ENCODE data around the gene GPR35. TPM values are rescaled to one million over a fixed set of nuclear protein-coding genes. Genes with fewer than 3 reads are reported as not detected.

The GPR35 gene
- total and polyA plus RNA-seq, 10 of the 15 experiments (the other 5 are each of a cell fraction or from before 2014, with no cell fraction given): 0.14 to 1.6 (median 0.75) TPM; not detected in 3

DNA sequence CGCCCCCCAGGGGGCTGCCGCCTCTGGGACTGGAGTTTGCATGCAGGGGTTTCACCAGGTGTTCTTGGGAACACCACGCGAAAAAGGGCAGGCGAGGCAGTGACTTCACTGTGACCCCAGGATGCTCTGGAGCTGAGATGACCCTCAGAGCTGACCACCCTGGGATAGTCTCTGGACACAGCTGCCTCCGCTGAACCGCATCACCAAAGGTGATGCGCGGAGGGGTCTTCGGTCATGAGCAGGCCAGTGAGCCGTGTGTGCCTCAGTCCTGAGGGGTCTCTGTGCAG is 17.5 kb downstream of the GPR35 start (continued):
- TF ChIP-seq RELA (IDR thresholded peaks at IDR 0.05; ENCODE audit: borderline replicate concordance, partially characterized antibody) (no peak), RCOR1 (conservative IDR thresholded peaks at IDR 0.05; ENCODE audit: low read depth, low read length) (no peak), ZNF622 (IDR thresholded peaks at IDR 0.05) (no peak), IRF3 (IDR thresholded peaks at IDR 0.05) (no peak), MEF2A (IDR thresholded peaks at IDR 0.05; ENCODE audit: insufficient read depth, low read depth, low read length) (no peak), LARP7 (IDR thresholded peaks at IDR 0.05) (no peak), FOS (IDR thresholded peaks at IDR 0.05; ENCODE audit: borderline replicate concordance, extremely low read depth, insufficient read length) (no peak), YBX1 (IDR thresholded peaks at IDR 0.05) (no peak)
- TF ChIP-seq, protein P1, sequence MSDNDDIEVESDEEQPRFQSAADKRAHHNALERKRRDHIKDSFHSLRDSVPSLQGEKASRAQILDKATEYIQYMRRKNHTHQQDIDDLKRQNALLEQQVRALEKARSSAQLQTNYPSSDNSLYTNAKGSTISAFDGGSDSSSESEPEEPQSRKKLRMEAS (IDR thresholded peaks at IDR 0.05; ENCODE audit: low read depth, low read length): no peak
- TF ChIP-seq, protein P2, sequence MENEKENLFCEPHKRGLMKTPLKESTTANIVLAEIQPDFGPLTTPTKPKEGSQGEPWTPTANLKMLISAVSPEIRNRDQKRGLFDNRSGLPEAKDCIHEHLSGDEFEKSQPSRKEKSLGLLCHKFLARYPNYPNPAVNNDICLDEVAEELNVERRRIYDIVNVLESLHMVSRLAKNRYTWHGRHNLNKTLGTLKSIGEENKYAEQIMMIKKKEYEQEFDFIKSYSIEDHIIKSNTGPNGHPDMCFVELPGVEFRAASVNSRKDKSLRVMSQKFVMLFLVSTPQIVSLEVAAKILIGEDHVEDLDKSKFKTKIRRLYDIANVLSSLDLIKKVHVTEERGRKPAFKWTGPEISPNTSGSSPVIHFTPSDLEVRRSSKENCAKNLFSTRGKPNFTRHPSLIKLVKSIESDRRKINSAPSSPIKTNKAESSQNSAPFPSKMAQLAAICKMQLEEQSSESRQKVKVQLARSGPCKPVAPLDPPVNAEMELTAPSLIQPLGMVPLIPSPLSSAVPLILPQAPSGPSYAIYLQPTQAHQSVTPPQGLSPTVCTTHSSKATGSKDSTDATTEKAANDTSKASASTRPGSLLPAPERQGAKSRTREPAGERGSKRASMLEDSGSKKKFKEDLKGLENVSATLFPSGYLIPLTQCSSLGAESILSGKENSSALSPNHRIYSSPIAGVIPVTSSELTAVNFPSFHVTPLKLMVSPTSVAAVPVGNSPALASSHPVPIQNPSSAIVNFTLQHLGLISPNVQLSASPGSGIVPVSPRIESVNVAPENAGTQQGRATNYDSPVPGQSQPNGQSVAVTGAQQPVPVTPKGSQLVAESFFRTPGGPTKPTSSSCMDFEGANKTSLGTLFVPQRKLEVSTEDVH (IDR thresholded peaks at IDR 0.05; ENCODE audit: low read depth, partially characterized antibody): no peak

All from GM12878 (cell line).